ENCODE results near the gene RYR3. TPM values are rescaled to one million over a fixed set of nuclear protein-coding genes. Genes with fewer than 3 reads are reported as not detected.

RYR3 gene
- total RNA-seq, 4 donors from 2014 or later: 9.1 to 64.0 (median 30.4) TPM

DNA sequence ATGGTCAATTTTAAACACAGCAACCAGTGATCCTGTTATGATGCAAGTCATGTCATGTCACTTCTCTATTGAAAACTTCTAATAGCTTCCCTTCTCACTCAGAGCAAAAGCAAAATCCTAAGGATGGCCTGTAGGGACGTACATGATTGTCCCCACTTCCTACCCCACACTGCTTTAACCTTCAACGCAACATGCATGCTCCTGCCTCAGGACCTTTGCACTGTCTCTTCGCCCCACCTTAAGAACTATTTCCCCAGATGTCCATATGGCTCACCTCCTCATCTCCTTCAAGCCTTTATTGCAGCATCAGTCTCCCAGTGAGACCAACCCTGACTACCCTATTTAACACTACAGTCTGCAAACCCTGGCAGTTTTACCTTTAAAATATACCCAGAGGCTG is 443.5 kb downstream of the RYR3 start:
- Histone ChIP-seq H3K4me1 (no peaks in the 10 kb centered on the region), H3K36me3 (no peaks in the 10 kb centered on the region), H3K27me3 (no peaks in the 10 kb centered on the region), H3K9me3 (no peaks in the 10 kb centered on the region), H3K4me3 (no peak overlapping the region), H3K27ac (no peak overlapping the region)
- intact Hi-C loops (cut with DNase I; ENCODE audit: low total_unique reads): no loop called here
- TF ChIP-seq CTCF (IDR thresholded peaks at IDR 0.05) (no peak), POLR2A (IDR thresholded peaks at IDR 0.05) (no peak)
- DNase-seq: no peak

GRCh38 chr15:33756961-33757360 is 446.2 kb downstream of the RYR3 start:
- TF ChIP-seq CTCF (IDR thresholded peaks at IDR 0.05) (no peak), POLR2A (IDR thresholded peaks at IDR 0.05) (no peak)
- no peaks in the 10 kb centered on the region for H3K27me3 ChIP-seq
- intact Hi-C loops (cut with DNase I; ENCODE audit: low total_unique reads): no loop called here
- H3K9me3 ChIP-seq: no peaks in the 10 kb centered on the region
- no peaks in the 10 kb centered on the region for H3K36me3 ChIP-seq
- H3K4me3 ChIP-seq: no peak overlapping the region
- H3K27ac ChIP-seq: no peak overlapping the region
- no peaks in the 10 kb centered on the region for H3K4me1 ChIP-seq
- DNase-seq: no peak

- Histone ChIP-seq H3K27me3 (no peaks in the 10 kb centered on the region), H3K4me3 (no peak overlapping the region), H3K36me3 (no peaks in the 10 kb centered on the region), H3K4me1 (no peaks in the 10 kb centered on the region), H3K27ac (no peak overlapping the region), H3K9me3 (no peaks in the 10 kb centered on the region)
- intact Hi-C loops (cut with DNase I; ENCODE audit: low total_unique reads): no loop called here
- DNase-seq: no peak
- no peak for TF ChIP-seq CTCF (IDR thresholded peaks at IDR 0.05)
- no peak for TF ChIP-seq POLR2A (IDR thresholded peaks at IDR 0.05)
Measured at GRCh38 chr15:33757516-33758232, 446.9 kb downstream of the RYR3 start.

DNA sequence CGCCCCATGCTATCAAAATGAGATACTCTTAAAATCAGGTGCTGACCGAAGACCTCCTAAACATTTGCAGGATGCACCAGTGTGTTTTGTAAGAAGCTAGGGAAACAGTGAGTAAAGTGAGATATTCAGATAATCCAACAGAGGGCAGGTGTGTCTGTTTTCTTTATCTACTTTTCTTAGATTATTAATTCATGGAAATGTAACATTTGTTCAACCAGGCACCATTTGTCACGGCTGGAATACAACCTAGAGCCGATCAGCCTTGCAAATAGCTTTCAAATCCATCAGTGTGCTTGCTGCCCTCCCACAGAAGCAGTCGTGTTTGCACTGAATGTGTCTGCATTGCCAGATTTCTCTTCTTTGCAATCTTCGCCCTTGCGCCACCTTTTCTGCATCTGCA is 455.6 kb downstream of the RYR3 start:
- no peaks in the 10 kb centered on the region for H3K9me3 ChIP-seq
- intact Hi-C loops (cut with DNase I; ENCODE audit: low total_unique reads): no loop called here

More for the DNA sequence above, 455.6 kb downstream of the RYR3 start:
- Histone ChIP-seq H3K36me3 (no peaks in the 10 kb centered on the region), H3K4me1 (no peaks in the 10 kb centered on the region), H3K4me3 (no peak overlapping the region), H3K27ac (no peak overlapping the region), H3K27me3 (no peaks in the 10 kb centered on the region)
- DNase-seq: no peak
- TF ChIP-seq POLR2A (IDR thresholded peaks at IDR 0.05) (no peak), CTCF (IDR thresholded peaks at IDR 0.05) (no peak)
